GM21423 (cell line): ENCODE measurements around the gene SPOCD1.

Experiments used
- ATAC-seq: cut with Tn5 transposase; IDR thresholded peaks from one replicate; pipeline ENCODE4 v1.9.1; 2021; ENCODE audit warnings: mild to moderate bottlenecking, moderate library complexity; ENCODE audit not compliant: unreplicated experiment

SPOCD1 gene

GRCh38 chr1:31788138-31788824, 27.5 kb downstream of the SPOCD1 start:
- ATAC-seq: peak; percentile 70

- no peak for ATAC-seq
These were observed 28.1 kb downstream of the SPOCD1 start for GRCh38 chr1:31787786-31788137.

GRCh38 chr1:31787261-31787660, 28.6 kb downstream of the SPOCD1 start:
- no peak for ATAC-seq

- ATAC-seq: no peak
These were observed 29.3 kb downstream of the SPOCD1 start for GRCh38 chr1:31786366-31787060.

GRCh38 chr1:31785947-31786290, 29.9 kb downstream of the SPOCD1 start:
- ATAC-seq: no peak

GRCh38 chr1:31785020-31785946, 30.5 kb downstream of the SPOCD1 start:
- ATAC-seq: no peak

- ATAC-seq: no peak
These were observed 31.3 kb downstream of the SPOCD1 start for GRCh38 chr1:31784356-31785019.

- no peak for ATAC-seq
These were observed 32.0 kb downstream of the SPOCD1 start for GRCh38 chr1:31783846-31784245.

GRCh38 chr1:31782421-31783410, 33.1 kb downstream of the SPOCD1 start:
- ATAC-seq: no peak

GRCh38 chr1:31781756-31782371, 34.0 kb downstream of the SPOCD1 start:
- no peak for ATAC-seq

GRCh38 chr1:31781138-31781755, 34.6 kb downstream of the SPOCD1 start:
- ATAC-seq: no peak

GRCh38 chr1:31780632-31781031, 35.2 kb downstream of the SPOCD1 start:
- no peak for ATAC-seq

- no peak for ATAC-seq
These were observed 36.1 kb downstream of the SPOCD1 start for GRCh38 chr1:31779687-31780086.

GRCh38 chr1:31778763-31779488, 36.9 kb downstream of the SPOCD1 start:
- ATAC-seq: no peak

GRCh38 chr1:31776516-31776915, 39.3 kb downstream of the SPOCD1 start:
- ATAC-seq: no peak

GRCh38 chr1:31776032-31776431, 39.8 kb downstream of the SPOCD1 start:
- ATAC-seq: no peak

- ATAC-seq: no peak
These were observed 40.4 kb downstream of the SPOCD1 start for GRCh38 chr1:31775210-31775999.

GRCh38 chr1:31774495-31774894, 41.3 kb downstream of the SPOCD1 start:
- ATAC-seq: no peak
